DOHH2 (cell line): ENCODE results near the gene THBS3.

Source experiments
- H3F3A ChIP-seq: fragments of 200-600 bp; sonication (generic), shearing (Covaris generic); 2 replicates; pipeline ENCODE4 v1.6.0; 2016; ENCODE audit warnings: antibody characterized with exemption, mild to moderate bottlenecking; ENCODE audit not compliant: control insufficient read depth, insufficient read depth
- H3K27ac ChIP-seq: fragments of 200-600 bp; sonication (generic); 2 replicates; pipeline ENCODE4 v1.5.1; 2014; ENCODE audit warnings: low read depth, mild to moderate bottlenecking, low read length, moderate library complexity
- H3K27me3 ChIP-seq: fragments of 200-600 bp; sonication (generic); 2 replicates; pipeline ENCODE4 v1.6.1; 2014; ENCODE audit warnings: mild to moderate bottlenecking, low read length, mixed read lengths; ENCODE audit not compliant: control insufficient read depth
- H3K36me3 ChIP-seq: fragments of 200-600 bp; sonication (generic); 2 replicates; pipeline ENCODE4 v1.6.1; 2014; ENCODE audit warnings: mild to moderate bottlenecking, low read length, moderate library complexity, mixed read lengths; ENCODE audit not compliant: control insufficient read depth
- H3K4me1 ChIP-seq: fragments of 200-600 bp; sonication (generic); 2 replicates; pipeline ENCODE4 v1.6.1; 2014; ENCODE audit warnings: mild to moderate bottlenecking, low read length, mixed read lengths; ENCODE audit not compliant: control insufficient read depth
- H3K4me2 ChIP-seq: fragments of 200-600 bp; sonication (generic); 2 replicates; pipeline ENCODE4 v1.6.0; 2014; ENCODE audit warnings: mild to moderate bottlenecking, low read length, moderate library complexity
- H3K4me3 ChIP-seq: fragments of 200-600 bp; sonication (generic); 2 replicates; pipeline ENCODE4 v1.5.1; 2014; ENCODE audit warnings: mild to moderate bottlenecking, low read length, mixed read lengths
- H3K79me2 ChIP-seq: fragments of 200-600 bp; sonication (generic); 2 replicates; pipeline ENCODE4 v1.6.1; 2014; ENCODE audit warnings: mild to moderate bottlenecking, low read length, mixed read lengths; ENCODE audit not compliant: control insufficient read depth
- H3K9me2 ChIP-seq: fragments of 200-600 bp; sonication (generic); replicated peaks from 2 replicates; pipeline ENCODE4 v1.6.1; 2014; ENCODE audit warnings: mild to moderate bottlenecking, low read length, mixed read lengths; ENCODE audit not compliant: control insufficient read depth
- H3K9me3 ChIP-seq: fragments of 200-600 bp; sonication (generic); 2 replicates; pipeline ENCODE4 v1.6.1; 2014; ENCODE audit warnings: antibody characterized with exemption, low read length, mixed read lengths; ENCODE audit not compliant: control insufficient read depth, insufficient read depth
- H4K20me1 ChIP-seq: fragments of 200-600 bp; sonication (generic); 2 replicates; pipeline ENCODE4 v1.6.0; 2014; ENCODE audit warnings: low read depth, mild to moderate bottlenecking, antibody characterized with exemption, low read length, moderate library complexity; ENCODE audit not compliant: control insufficient read depth, insufficient read depth
- CTCF ChIP-seq: fragments of 200-600 bp; sonication (generic); IDR thresholded peaks from one replicate; pipeline ENCODE4 v1.5.1; 2014; ENCODE audit warnings: antibody characterized with exemption, mild to moderate bottlenecking, low read depth, low read length; ENCODE audit not compliant: poor library complexity, severe bottlenecking
- EZH2phosphoT487 ChIP-seq: fragments of 200-600 bp; sonication (generic); IDR thresholded peaks from 2 replicates; pipeline ENCODE4 v1.6.1; 2017; ENCODE audit warnings: borderline replicate concordance, mild to moderate bottlenecking, antibody characterized with exemption, low read length, moderate library complexity, mixed read lengths

Gene THBS3

DNA sequence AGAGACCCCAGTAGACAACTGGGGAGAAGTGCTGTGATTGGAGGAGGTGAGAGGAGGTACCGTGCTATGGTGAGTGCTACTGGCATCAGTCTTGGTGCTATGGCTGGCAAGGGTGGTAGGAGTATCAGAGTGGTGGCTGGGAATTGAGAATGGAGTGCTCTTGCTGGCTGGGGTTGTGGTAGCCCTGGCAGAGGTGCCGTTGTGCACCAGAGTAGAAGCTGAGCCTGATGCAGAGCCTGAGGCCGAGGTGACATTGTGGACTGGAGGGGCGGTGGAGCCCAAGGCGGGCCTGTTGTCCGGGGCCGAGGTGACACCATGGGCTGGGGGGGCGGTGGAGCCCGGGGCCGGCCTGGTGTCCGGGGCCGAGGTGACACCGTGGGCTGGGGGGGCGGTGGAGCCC, 19.4 kb downstream of the THBS3 start:
- H3K9me2 ChIP-seq, result no peaks in the 10 kb centered on the region
- H3K36me3 ChIP-seq, result no peaks in the 10 kb centered on the region
- no peaks in the 10 kb centered on the region for H4K20me1 ChIP-seq
- no peaks in the 10 kb centered on the region for H3K79me2 ChIP-seq
- H3K27ac ChIP-seq, result no peak overlapping the region
- no peak overlapping the region for H3K4me3 ChIP-seq
- peaks cover 7% of the 10 kb centered on the region; the same call in 1 of the 2 replicates for H3F3A ChIP-seq
- no peaks in the 10 kb centered on the region for H3K27me3 ChIP-seq
- TF ChIP-seq EZH2phosphoT487 (no peak), CTCF (no peak)
- no peak overlapping the region for H3K4me2 ChIP-seq
- H3K4me1 ChIP-seq, result peaks cover 33% of the 10 kb centered on the region
- H3K9me3 ChIP-seq, result no peaks in the 10 kb centered on the region

DNA sequence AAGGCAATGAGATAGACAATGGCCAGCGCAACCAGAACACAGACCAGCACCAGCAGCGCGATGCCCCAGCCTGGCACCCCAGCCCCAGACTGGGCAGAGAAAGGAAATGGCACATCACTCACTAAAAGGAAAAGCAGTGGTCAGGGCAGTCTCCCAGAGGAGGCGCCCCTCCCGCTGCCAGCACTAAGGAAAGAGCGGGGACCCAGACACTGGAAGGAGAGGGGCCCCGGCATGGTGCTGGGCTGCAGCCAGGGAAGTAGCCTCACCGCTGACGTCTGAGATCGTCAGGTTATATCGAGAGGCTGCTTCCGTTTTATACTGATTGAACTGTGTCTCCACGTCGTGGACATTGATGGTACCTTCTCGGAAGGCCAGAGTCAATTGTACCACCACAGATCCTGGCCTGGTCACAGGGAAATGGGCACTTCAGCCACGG, 20.2 kb downstream of the THBS3 start:
- Histone ChIP-seq H3K27ac (no peak overlapping the region), H3K9me2 (no peaks in the 10 kb centered on the region), H3K27me3 (no peaks in the 10 kb centered on the region), H3K4me1 (peaks cover 26% of the 10 kb centered on the region), H3K4me2 (no peak overlapping the region), H3K79me2 (no peaks in the 10 kb centered on the region), H4K20me1 (no peaks in the 10 kb centered on the region), H3K9me3 (no peaks in the 10 kb centered on the region), H3K4me3 (no peak overlapping the region), H3F3A (peaks cover 5% of the 10 kb centered on the region; the same call in 1 of the 2 replicates), H3K36me3 (no peaks in the 10 kb centered on the region)
- TF ChIP-seq CTCF (no peak), EZH2phosphoT487 (no peak)

DNA sequence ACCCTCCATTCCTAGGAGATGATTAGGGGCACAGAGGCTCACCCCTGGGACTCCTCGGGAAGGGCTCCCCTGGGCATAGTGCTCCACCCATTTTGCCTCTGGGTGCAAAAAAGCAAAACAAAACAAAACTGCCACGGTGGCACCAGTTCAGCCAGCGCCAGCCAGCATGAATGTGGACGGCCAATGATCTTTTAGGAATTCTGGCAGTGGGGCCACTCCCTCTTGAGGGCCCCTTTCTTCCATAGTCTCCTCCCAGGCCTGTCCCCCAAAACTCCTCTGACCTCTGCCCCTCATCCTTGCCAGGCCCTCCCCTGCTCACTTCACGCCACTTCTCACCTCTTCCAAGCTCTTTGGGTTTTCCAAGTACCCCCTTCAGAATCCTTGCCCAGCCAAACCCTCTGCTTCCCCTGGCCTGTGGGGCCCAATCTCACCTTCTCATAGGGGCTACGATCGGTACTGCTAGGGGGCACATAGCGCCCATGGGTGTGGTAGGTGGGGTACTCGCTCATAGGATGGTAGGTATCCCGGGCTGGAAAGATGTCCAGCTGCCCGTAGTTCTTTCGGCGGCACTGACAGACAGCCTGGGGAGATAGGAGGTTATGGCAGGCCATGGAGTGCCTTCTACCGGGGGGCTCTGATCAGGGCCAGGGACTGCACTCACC, 20.8 kb downstream of the THBS3 start:
- Histone ChIP-seq H3F3A (0 out of 2 replicates have a peak, but pooled peaks cover under 1% of the 10 kb centered on the region), H3K79me2 (no peaks in the 10 kb centered on the region), H3K4me3 (no peak overlapping the region), H4K20me1 (no peaks in the 10 kb centered on the region), H3K9me2 (no peaks in the 10 kb centered on the region), H3K4me2 (no peak overlapping the region), H3K9me3 (no peaks in the 10 kb centered on the region), H3K4me1 (peaks cover 24% of the 10 kb centered on the region), H3K27me3 (no peaks in the 10 kb centered on the region), H3K36me3 (no peaks in the 10 kb centered on the region), H3K27ac (no peak overlapping the region)
- TF ChIP-seq EZH2phosphoT487, result no peak
- TF ChIP-seq CTCF, result no peak
